ENCODE measurements around the gene PKIG.
"Not testable (repeated sequence)": the region's sequence is repeated elsewhere in the genome, so short reads cannot be mapped to it uniquely, and the experiment has no call there.

The PKIG gene

GRCh38 chr20:44572551-44573500, 9.6 kb upstream of the PKIG start:
- peak; percentile 53 for DNase-seq

- no peak for DNase-seq
Measured at GRCh38 chr20:44573501-44573869, 8.9 kb upstream of the PKIG start.

GRCh38 chr20:44574372-44574771, 8.0 kb upstream of the PKIG start:
- DNase-seq = no peak

- no peak for DNase-seq
Measured at GRCh38 chr20:44576297-44576696, 6.1 kb upstream of the PKIG start.

- DNase-seq = no peak
Measured at GRCh38 chr20:44579313-44580081, 2.9 kb upstream of the PKIG start.

GRCh38 chr20:44580581-44581268, 1.7 kb upstream of the PKIG start:
- peak; percentile 90 for DNase-seq

- no peak for DNase-seq
Measured at GRCh38 chr20:44581515-44581914, 864 bp upstream of the PKIG start.

- DNase-seq = no peak
Measured at GRCh38 chr20:44583157-44583556, 778 bp downstream of the PKIG start.

GRCh38 chr20:44584162-44584561, 1.8 kb downstream of the PKIG start:
- no peak for DNase-seq

GRCh38 chr20:44585057-44585963, 2.9 kb downstream of the PKIG start:
- DNase-seq = no peak

- DNase-seq = no peak
Measured at GRCh38 chr20:44586289-44586911, 4.0 kb downstream of the PKIG start.

GRCh38 chr20:44587035-44587980, 4.9 kb downstream of the PKIG start:
- no peak for DNase-seq

GRCh38 chr20:44588321-44588720, 5.9 kb downstream of the PKIG start:
- not testable (repeated sequence) for DNase-seq

- no peak for DNase-seq
Measured at GRCh38 chr20:44589537-44589936, 7.2 kb downstream of the PKIG start.

GRCh38 chr20:44590980-44591778, 8.8 kb downstream of the PKIG start:
- DNase-seq = no peak

GRCh38 chr20:44592366-44592765, 10.0 kb downstream of the PKIG start:
- no peak for DNase-seq

GRCh38 chr20:44593751-44594150, 11.4 kb downstream of the PKIG start:
- no peak for DNase-seq

- DNase-seq = no peak
Measured at GRCh38 chr20:44594730-44595129, 12.4 kb downstream of the PKIG start.

- DNase-seq = no peak
Measured at GRCh38 chr20:44596010-44596409, 13.6 kb downstream of the PKIG start.

GRCh38 chr20:44596876-44597275, 14.5 kb downstream of the PKIG start:
- DNase-seq = no peak

All from islet precursor cell (in vitro differentiated cells).